ENCODE results near the gene LRCH2.
A peak's percentile ranks its signal among the peaks of the same experiment; 100 is the strongest.

Gene LRCH2

DNA sequence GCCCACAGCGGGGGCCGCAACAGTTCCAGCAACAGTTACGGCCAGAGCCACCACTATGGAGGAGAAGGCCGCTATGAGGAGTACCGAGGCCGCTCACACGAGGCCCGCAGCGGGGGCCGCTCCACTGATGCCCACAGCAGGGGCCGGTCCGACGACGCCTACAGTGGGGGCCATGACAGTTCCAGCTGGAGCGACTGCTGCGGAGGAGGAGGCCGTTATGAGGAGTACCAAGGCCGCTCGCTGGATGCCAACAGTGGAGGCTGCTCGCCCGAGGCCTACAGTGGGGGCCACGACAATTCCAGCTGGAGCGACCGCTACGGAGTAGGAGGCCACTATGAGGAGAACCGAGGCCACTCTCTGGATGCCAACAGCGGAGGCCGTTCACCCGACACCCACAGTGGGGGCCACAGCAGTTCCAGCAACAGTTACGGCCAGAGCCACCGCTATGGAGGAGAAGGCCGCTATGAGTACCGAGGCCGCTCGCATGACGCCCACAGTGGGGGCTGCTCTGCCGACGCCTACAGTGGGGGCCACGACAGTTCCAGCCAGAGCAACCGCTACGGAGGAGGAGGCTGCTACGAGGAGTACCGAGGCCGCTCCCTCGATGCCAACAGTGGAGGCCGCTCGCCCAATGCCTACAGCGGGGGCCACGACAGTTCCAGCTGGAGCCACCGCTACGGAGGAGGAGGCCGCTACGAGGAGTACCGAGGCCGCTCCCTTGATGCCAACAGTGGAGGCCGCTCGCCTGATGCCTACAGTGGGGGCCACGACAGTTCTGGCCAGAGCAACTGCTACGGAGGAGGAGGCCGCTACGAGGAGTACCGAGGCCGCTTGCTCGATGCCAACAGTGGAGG is 43.0 kb downstream of the LRCH2 start:
- Histone ChIP-seq H3K79me1 (replicated peaks; ENCODE audit: low read length, poor library complexity, severe bottlenecking) (peaks cover 18% of the 10 kb centered on the region), H4K8ac (ENCODE audit: low read length) (no peak overlapping the region), H3K4ac (ENCODE audit: low read depth in 1 of 2, low read length in 2 of 2) (no peak overlapping the region), H2BK5ac (ENCODE audit: low read depth, low read length, poor library complexity, severe bottlenecking) (no peak overlapping the region), H2AK5ac (ENCODE audit: low read length, severe bottlenecking) (no peak overlapping the region), H3K9ac (ENCODE audit: low read length) (no peak overlapping the region), H2BK15ac (ENCODE audit: low read depth, poor library complexity, severe bottlenecking) (no peak overlapping the region), H3K36me3 (ENCODE audit: control insufficient read depth in 1 of 2, insufficient read depth in 2 of 2, low read depth in 1 of 2, low read length in 2 of 2) (peaks cover 0 to 19% of the 10 kb centered on the region in 2 experiments), H3K4me2 (ENCODE audit: low read length, poor library complexity, severe bottlenecking) (no peak overlapping the region), H3K4me3 (ENCODE audit: insufficient read depth in 1 of 2, low read depth in 1 of 2, low read length in 2 of 2) (no peak overlapping the region), H3K23ac (ENCODE audit: low read length in 2 of 2) (no peak overlapping the region), H3K27me3 (ENCODE audit: control insufficient read depth in 1 of 2, insufficient read depth in 1 of 2, low read length in 2 of 2) (peaks cover 0 to 6% of the 10 kb centered on the region in 2 experiments), H3K9me3 (ENCODE audit: control insufficient read depth, low read length) (no peaks in the 10 kb centered on the region), H3K14ac (ENCODE audit: low read length in 2 of 2) (no peak overlapping the region), H2BK120ac (ENCODE audit: low read depth, low read length) (no peak overlapping the region), H2BK12ac (ENCODE audit: low read length in 2 of 2) (no peak overlapping the region), H3K18ac (ENCODE audit: low read depth in 1 of 2, low read length in 2 of 2) (no peak overlapping the region), H2AFZ (ENCODE audit: low read depth, low read length) (no peak overlapping the region), H3K4me1 (ENCODE audit: control insufficient read depth, insufficient read depth, low read depth, low read length) (no peaks in the 10 kb centered on the region), H3K27ac (ENCODE audit: low read length, poor library complexity, severe bottlenecking) (no peak overlapping the region), H4K91ac (ENCODE audit: low read length) (no peak overlapping the region)
- 97% methylated on average over 61 of the region's 64 CpGs for WGBS
- DNase-seq, result no peak

DNA sequence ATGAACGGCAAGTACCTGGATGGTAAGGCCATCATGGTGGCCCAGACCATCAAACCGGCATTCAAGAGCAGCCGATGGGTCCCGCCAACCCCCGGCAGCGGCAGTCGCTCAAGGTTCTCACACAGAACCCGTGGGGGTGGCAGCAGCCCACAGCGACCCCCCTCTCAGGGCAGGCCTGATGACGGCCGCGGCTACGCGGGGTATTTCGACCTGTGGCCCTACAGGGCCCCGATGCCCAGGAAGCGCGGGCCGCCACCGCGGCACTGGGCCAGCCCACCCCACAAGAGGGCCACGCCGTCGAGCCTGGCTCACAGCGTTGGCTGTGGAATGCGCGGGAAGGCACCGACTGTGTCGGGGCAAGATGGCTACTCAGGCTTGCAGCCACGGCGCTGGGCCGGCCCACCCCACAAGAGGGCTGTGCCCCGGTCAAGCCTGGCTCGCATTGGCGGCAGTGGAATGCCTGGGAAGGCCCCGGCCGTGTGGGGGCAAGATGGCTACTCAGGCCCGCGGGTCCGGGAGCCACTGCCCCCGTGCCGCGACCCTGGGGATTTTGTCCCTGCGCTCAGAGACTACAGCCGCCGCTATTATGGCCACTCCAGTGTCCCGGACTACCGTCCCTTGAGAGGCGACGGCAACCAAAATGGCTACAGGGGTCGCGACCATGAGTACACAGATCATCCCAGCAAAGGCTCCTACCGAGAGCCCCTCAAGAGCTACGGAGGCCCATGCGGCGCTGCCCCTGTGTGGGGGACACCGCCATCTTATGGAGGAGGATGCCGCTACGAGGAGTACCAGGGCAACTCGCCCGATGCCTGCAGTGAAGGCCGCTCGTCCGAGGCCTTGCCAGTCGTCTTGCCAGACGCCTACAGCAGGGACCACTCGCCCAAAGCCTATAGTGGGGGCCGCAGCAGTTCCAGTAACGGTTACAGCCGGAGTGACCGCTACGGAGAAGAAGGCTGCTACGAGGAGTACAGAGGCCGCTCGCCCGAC is 44.0 kb downstream of the LRCH2 start:
- no peak overlapping the region for H2BK120ac ChIP-seq (ENCODE audit: low read depth, low read length)
- no peak overlapping the region for H3K9ac ChIP-seq (ENCODE audit: low read length)
- no peak for DNase-seq
- H3K4ac ChIP-seq (ENCODE audit: low read depth in 1 of 2, low read length in 2 of 2), result no peak overlapping the region
- H2AFZ ChIP-seq (ENCODE audit: low read depth, low read length), result no peak overlapping the region
- no peak overlapping the region for H3K14ac ChIP-seq (ENCODE audit: low read length in 2 of 2)
- H3K23ac ChIP-seq (ENCODE audit: low read length in 2 of 2), result no peak overlapping the region
- WGBS, result 99% methylated on average over 56 of the region's 76 CpGs
- no peaks in the 10 kb centered on the region for H3K4me1 ChIP-seq (ENCODE audit: control insufficient read depth, insufficient read depth, low read depth, low read length)
- no peak overlapping the region for H2BK12ac ChIP-seq (ENCODE audit: low read length in 2 of 2)
- no peaks in the 10 kb centered on the region for H3K9me3 ChIP-seq (ENCODE audit: control insufficient read depth, low read length)
- H4K8ac ChIP-seq (ENCODE audit: low read length), result no peak overlapping the region
- no peak overlapping the region for H2BK15ac ChIP-seq (ENCODE audit: low read depth, poor library complexity, severe bottlenecking)
- H3K4me3 ChIP-seq (ENCODE audit: insufficient read depth in 1 of 2, low read depth in 1 of 2, low read length in 2 of 2), result no peak overlapping the region
- H2AK5ac ChIP-seq (ENCODE audit: low read length, severe bottlenecking), result no peak overlapping the region
- peaks cover 18% of the 10 kb centered on the region for H3K79me1 ChIP-seq (replicated peaks; ENCODE audit: low read length, poor library complexity, severe bottlenecking)
- no peak overlapping the region for H3K18ac ChIP-seq (ENCODE audit: low read depth in 1 of 2, low read length in 2 of 2)
- H3K27me3 ChIP-seq (ENCODE audit: control insufficient read depth in 1 of 2, insufficient read depth in 1 of 2, low read length in 2 of 2), result peaks cover 0 to 6% of the 10 kb centered on the region in 2 experiments
- H4K91ac ChIP-seq (ENCODE audit: low read length), result no peak overlapping the region
- no peak overlapping the region for H3K27ac ChIP-seq (ENCODE audit: low read length, poor library complexity, severe bottlenecking)
- H3K36me3 ChIP-seq (ENCODE audit: control insufficient read depth in 1 of 2, insufficient read depth in 2 of 2, low read depth in 1 of 2, low read length in 2 of 2), result peaks cover 0 to 19% of the 10 kb centered on the region in 2 experiments
- no peak overlapping the region for H3K4me2 ChIP-seq (ENCODE audit: low read length, poor library complexity, severe bottlenecking)
- no peak overlapping the region for H2BK5ac ChIP-seq (ENCODE audit: low read depth, low read length, poor library complexity, severe bottlenecking)

DNA sequence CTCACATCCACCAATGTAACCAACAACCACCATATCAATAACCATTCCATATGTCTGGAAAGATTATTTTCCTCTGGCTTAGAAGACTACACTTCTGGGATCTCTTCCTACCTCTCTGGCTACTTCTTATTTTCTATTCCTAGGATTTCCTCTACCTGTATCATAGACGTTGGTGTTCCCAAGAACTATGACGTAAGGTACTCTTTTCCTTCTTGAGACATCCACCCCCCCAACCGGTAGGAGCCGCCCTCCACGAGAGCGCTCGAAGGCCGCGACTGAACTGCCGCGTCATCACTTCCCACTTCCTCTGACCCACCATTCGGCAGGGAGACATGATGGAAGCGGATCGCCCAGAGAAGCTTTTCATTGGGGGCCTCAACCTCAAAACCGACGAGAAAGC is 44.8 kb downstream of the LRCH2 start, which contains the start of gene RBMXL3:
RBMXL3 (plus strand) TSS at position 301 of the 400 bp plus-strand sequence; CDS start at position 333, 32 bp downstream.
- no peak for DNase-seq
- Histone ChIP-seq H3K14ac (ENCODE audit: low read length in 2 of 2) (no peak within 1 kb of the TSS), H4K8ac (ENCODE audit: low read length) (no peak within 1 kb of the TSS), H3K36me3 (ENCODE audit: control insufficient read depth in 1 of 2, insufficient read depth in 2 of 2, low read depth in 1 of 2, low read length in 2 of 2) (peaks cover 0 to 19% of the 10 kb centered on the region in 2 experiments), H2BK5ac (ENCODE audit: low read depth, low read length, poor library complexity, severe bottlenecking) (no peak within 1 kb of the TSS), H3K9me3 (ENCODE audit: control insufficient read depth, low read length) (no peaks in the 10 kb centered on the region), H2AK5ac (ENCODE audit: low read length, severe bottlenecking) (no peak within 1 kb of the TSS), H3K18ac (ENCODE audit: low read depth in 1 of 2, low read length in 2 of 2) (no peak within 1 kb of the TSS), H2AFZ (ENCODE audit: low read depth, low read length) (no peak within 1 kb of the TSS), H3K4me1 (ENCODE audit: control insufficient read depth, insufficient read depth, low read depth, low read length) (no peaks in the 10 kb centered on the region), H2BK120ac (ENCODE audit: low read depth, low read length) (no peak within 1 kb of the TSS), H3K4me2 (ENCODE audit: low read length, poor library complexity, severe bottlenecking) (no peak within 1 kb of the TSS), H3K9ac (ENCODE audit: low read length) (no peak within 1 kb of the TSS), H4K91ac (ENCODE audit: low read length) (no peak within 1 kb of the TSS), H2BK12ac (ENCODE audit: low read length in 2 of 2) (no peak within 1 kb of the TSS), H3K79me1 (replicated peaks; ENCODE audit: low read length, poor library complexity, severe bottlenecking) (peaks cover 18% of the 10 kb centered on the region), H3K23ac (ENCODE audit: low read length in 2 of 2) (no peak within 1 kb of the TSS), H3K4ac (ENCODE audit: low read depth in 1 of 2, low read length in 2 of 2) (no peak within 1 kb of the TSS), H2BK15ac (ENCODE audit: low read depth, poor library complexity, severe bottlenecking) (no peak within 1 kb of the TSS), H3K27me3 (ENCODE audit: control insufficient read depth in 1 of 2, insufficient read depth in 1 of 2, low read length in 2 of 2) (peaks cover 0 to 6% of the 10 kb centered on the region in 2 experiments), H3K4me3 (ENCODE audit: insufficient read depth in 1 of 2, low read depth in 1 of 2, low read length in 2 of 2) (no peak within 1 kb of the TSS), H3K27ac (ENCODE audit: low read length, poor library complexity, severe bottlenecking) (no peak within 1 kb of the TSS)
- WGBS, result 97% methylated on average over 16 of the region's 16 CpGs

GRCh38 chrX:115183980-115184379 is 49.9 kb downstream of the LRCH2 start:
- no peak overlapping the region for H3K23ac ChIP-seq (ENCODE audit: low read length in 2 of 2)
- H2AFZ ChIP-seq (ENCODE audit: low read depth, low read length), result no peak overlapping the region
- H3K36me3 ChIP-seq (ENCODE audit: control insufficient read depth in 1 of 2, insufficient read depth in 2 of 2, low read depth in 1 of 2, low read length in 2 of 2), result no peaks in the 10 kb centered on the region
- H3K14ac ChIP-seq (ENCODE audit: low read length in 2 of 2), result no peak overlapping the region
- no peak overlapping the region for H3K18ac ChIP-seq (ENCODE audit: low read depth in 1 of 2, low read length in 2 of 2)
- H2BK120ac ChIP-seq (ENCODE audit: low read depth, low read length), result no peak overlapping the region
- no peaks in the 10 kb centered on the region for H3K4me1 ChIP-seq (ENCODE audit: control insufficient read depth, insufficient read depth, low read depth, low read length)
- H3K9ac ChIP-seq (ENCODE audit: low read length), result no peak overlapping the region
- H4K8ac ChIP-seq (ENCODE audit: low read length), result no peak overlapping the region
- H2BK12ac ChIP-seq (ENCODE audit: low read length in 2 of 2), result no peak overlapping the region
- no peak overlapping the region for H2BK5ac ChIP-seq (ENCODE audit: low read depth, low read length, poor library complexity, severe bottlenecking)
- no peak overlapping the region for H3K27ac ChIP-seq (ENCODE audit: low read length, poor library complexity, severe bottlenecking)
- H3K4me3 ChIP-seq (ENCODE audit: insufficient read depth in 1 of 2, low read depth in 1 of 2, low read length in 2 of 2), result no peak overlapping the region
- peak; percentile 66 for DNase-seq
- no peak overlapping the region for H2BK15ac ChIP-seq (ENCODE audit: low read depth, poor library complexity, severe bottlenecking)
- H3K4me2 ChIP-seq (ENCODE audit: low read length, poor library complexity, severe bottlenecking), result no peak overlapping the region
- no peak overlapping the region for H3K4ac ChIP-seq (ENCODE audit: low read depth in 1 of 2, low read length in 2 of 2)
- peaks cover 0 to 12% of the 10 kb centered on the region in 2 experiments for H3K27me3 ChIP-seq (ENCODE audit: control insufficient read depth in 1 of 2, insufficient read depth in 1 of 2, low read length in 2 of 2)
- no peaks in the 10 kb centered on the region for H3K79me1 ChIP-seq (replicated peaks; ENCODE audit: low read length, poor library complexity, severe bottlenecking)
- H3K9me3 ChIP-seq (ENCODE audit: control insufficient read depth, low read length), result no peaks in the 10 kb centered on the region
- H4K91ac ChIP-seq (ENCODE audit: low read length), result no peak overlapping the region
- no peak overlapping the region for H2AK5ac ChIP-seq (ENCODE audit: low read length, severe bottlenecking)
- WGBS, result no CpG with 5 or more reads among the region's 2 CpGs
